CD14-positive monocyte (primary cell): ENCODE measurements around the gene AGO3. TPM values are rescaled to one million over a fixed set of nuclear protein-coding genes. Genes with fewer than 3 reads are reported as not detected.
A peak's percentile ranks its signal among the peaks of the same experiment; 100 is the strongest.

Experiments
- DNase-seq, 3 donors: peaks; one replicate each; pipeline ENCODE4 v3.0.0-alpha.2; 2011 to 2022
- H2AFZ ChIP-seq: 2 replicates; pipeline ENCODE4 v1.6.0; 2012; ENCODE audit warnings: mild to moderate bottlenecking, low read depth, low read length, inconsistent platforms; ENCODE audit not compliant: insufficient read depth, poor library complexity, severe bottlenecking
- H3K27ac ChIP-seq, 2 donors: 1 replicate in 1 of 2; 2 replicates in 1 of 2; pipeline ENCODE4 v1.5.1; 2012 to 2013; ENCODE audit warnings: low read length in 2 of 2, control low read depth in 1 of 2, inconsistent platforms in 1 of 2, low read depth in 1 of 2, mild to moderate bottlenecking in 1 of 2
- H3K27me3 ChIP-seq, 2 donors: one replicate each; pipeline versions ENCODE4 v1.6.0 to v1.6.1; 2011 to 2013; ENCODE audit warnings: low read length in 2 of 2; ENCODE audit not compliant: control insufficient read depth in 2 of 2, insufficient read depth in 2 of 2
- H3K36me3 ChIP-seq, 2 donors: replicated peaks in 1 of 2; 1 replicate in 1 of 2; 2 replicates in 1 of 2; pipeline versions ENCODE4 v1.5.1 to v1.6.1; 2012 to 2013; ENCODE audit warnings: low read length in 2 of 2, control low read depth in 1 of 2, inconsistent platforms in 1 of 2, mild to moderate bottlenecking in 1 of 2; ENCODE audit not compliant: insufficient read depth in 2 of 2, control insufficient read depth in 1 of 2
- H3K4me1 ChIP-seq, 2 donors: 1 replicate in 1 of 2; 2 replicates in 1 of 2; pipeline versions ENCODE4 v1.5.1 to v1.6.1; 2012 to 2013; ENCODE audit warnings: low read length in 2 of 2, control low read depth in 1 of 2, inconsistent platforms in 1 of 2, mild to moderate bottlenecking in 1 of 2, moderate library complexity in 1 of 2; ENCODE audit not compliant: insufficient read depth in 2 of 2, control insufficient read depth in 1 of 2
- H3K4me2 ChIP-seq: replicated peaks from 2 replicates; pipeline ENCODE3; 2012; ENCODE audit warnings: low read length, moderate library complexity, mild to moderate bottlenecking; ENCODE audit not compliant: poor library complexity, severe bottlenecking; ENCODE audit errors: extremely low read depth
- H3K4me3 ChIP-seq, 3 experiments: fragments of 200-600 bp in 1 of 3; sonication (generic) in 1 of 3; replicated peaks in 1 of 3; 1 replicate in 2 of 3; 2 replicates in 1 of 3; pipeline ENCODE4 v1.5.1; 2011 to 2013; ENCODE audit warnings: low read length in 3 of 3, mild to moderate bottlenecking in 3 of 3, control low read depth in 2 of 3, low read depth in 2 of 3, inconsistent platforms in 1 of 3, moderate library complexity in 1 of 3
- H3K79me2 ChIP-seq: 2 replicates; pipeline ENCODE4 v1.6.0; 2012; ENCODE audit warnings: mild to moderate bottlenecking, control low read depth, inconsistent platforms, low read length, moderate library complexity; ENCODE audit not compliant: insufficient read depth
- H3K9ac ChIP-seq: 2 replicates; pipeline ENCODE4 v1.6.0; 2017; ENCODE audit warnings: low read length, mild to moderate bottlenecking; ENCODE audit not compliant: insufficient read depth, poor library complexity, severe bottlenecking
- H3K9me3 ChIP-seq, 2 donors: replicated peaks in 1 of 2; 1 replicate in 1 of 2; 2 replicates in 1 of 2; pipeline versions ENCODE4 v1.5.1 to v1.6.1; 2012 to 2013; ENCODE audit warnings: low read length in 2 of 2, control low read depth in 1 of 2; ENCODE audit not compliant: control insufficient read depth in 1 of 2, insufficient read depth in 1 of 2
- H4K20me1 ChIP-seq: 2 replicates; pipeline ENCODE4 v1.6.0; 2012; ENCODE audit warnings: mild to moderate bottlenecking, low read length, control low read depth, moderate library complexity; ENCODE audit not compliant: insufficient read depth
- H3K27ac Mint-ChIP-seq, 7 donors: one replicate each; pipeline ENCODE4 v1.8.0; 2020; ENCODE audit warnings: mild to moderate bottlenecking in 7 of 7, mixed read lengths in 7 of 7, moderate library complexity in 6 of 7, inconsistent platforms in 2 of 7
- H3K27me3 Mint-ChIP-seq, 3 donors: one replicate each; pipeline ENCODE4 v1.8.0; 2021 to 2022; ENCODE audit warnings: low read depth in 3 of 3, mild to moderate bottlenecking in 3 of 3, mixed read lengths in 3 of 3, moderate library complexity in 3 of 3, inconsistent platforms in 1 of 3
- H3K36me3 Mint-ChIP-seq, 2 donors: one replicate each; pipeline ENCODE4 v1.8.0; 2020; ENCODE audit warnings: mixed read lengths in 2 of 2, inconsistent platforms in 1 of 2, mild to moderate bottlenecking in 1 of 2
- H3K4me1 Mint-ChIP-seq: one replicate; pipeline ENCODE4 v1.8.0; 2020; ENCODE audit warnings: mild to moderate bottlenecking, mixed read lengths
- H3K4me3 Mint-ChIP-seq, 2 donors: one replicate each; pipeline ENCODE4 v1.8.0; 2020; ENCODE audit warnings: mild to moderate bottlenecking in 2 of 2, mixed read lengths in 2 of 2, moderate library complexity in 1 of 2
- H3K9me3 Mint-ChIP-seq, 7 donors: one replicate each; pipeline ENCODE4 v1.8.0; 2020 to 2022; ENCODE audit warnings: mixed read lengths in 7 of 7, mild to moderate bottlenecking in 6 of 7, moderate library complexity in 6 of 7, inconsistent platforms in 2 of 7
- WGBS: methylation state at CpG from one replicate; pipeline ENCODE4 v1.1.5; 2013; ENCODE audit warnings: missing lambda C conversion rate; ENCODE audit not compliant: insufficient coverage; 5-methylcytosine and 5-hydroxymethylcytosine counted together
- intact Hi-C, 2 donors: fragments of 100-400 bp; cut with micrococcal nuclease; formaldehyde crosslinking; loops; one replicate each; pipeline versions ENCODE4 v1.15.0 to v1.15.1; 2023
- polyA plus RNA-seq, 3 donors: library from polyadenylated mRNA; depleted of rRNA in 1 of 3; unstranded in 2 of 3; stranded (reverse) in 1 of 3; fragments of 300-500 nt in 2 of 3; fragments of >200 nt in 1 of 3; fragmentation: Illumina TruSeq in 2 of 3; gene quantifications; 1 replicate in 2 of 3; 2 replicates in 1 of 3; pipeline ENCODE4 v1.2.3, GENCODE V29; 2012 to 2021
- TF ChIP-seq, protein P1 (sequence below): fragments of 200-600 bp; IDR thresholded peaks from one replicate; pipeline ENCODE4 v1.8.0; 2022; ENCODE audit warnings: antibody characterized with exemption, mild to moderate bottlenecking

The AGO3 gene
- polyA plus RNA-seq, 3 donors = 6.3 to 9.0 (median 8.3) TPM

- intact Hi-C loops = no loop called here
- 94% methylated on average over 4 of the region's 12 CpGs for WGBS
Measured at GRCh38 chr1:36086529-36087232, 155.8 kb downstream of the AGO3 start.

GRCh38 chr1:36087233-36088123 is 156.6 kb downstream of the AGO3 start:
- no peak overlapping the region for H3K27ac Mint-ChIP-seq
- peaks cover 14 to 17% of the 10 kb centered on the region in 2 donors for H3K36me3 Mint-ChIP-seq
- H3K27ac ChIP-seq = no peak overlapping the region
- H3K9ac ChIP-seq = no peak overlapping the region
- H3K79me2 ChIP-seq = peaks cover 38% of the 10 kb centered on the region
- intact Hi-C loops = no loop called here
- H3K4me3 ChIP-seq = no peak overlapping the region
- WGBS = 95% methylated on average over 31 of the region's 31 CpGs
- H3K4me1 Mint-ChIP-seq = peaks cover 22% of the 10 kb centered on the region
- no peak for DNase-seq
- TF ChIP-seq, protein P1, sequence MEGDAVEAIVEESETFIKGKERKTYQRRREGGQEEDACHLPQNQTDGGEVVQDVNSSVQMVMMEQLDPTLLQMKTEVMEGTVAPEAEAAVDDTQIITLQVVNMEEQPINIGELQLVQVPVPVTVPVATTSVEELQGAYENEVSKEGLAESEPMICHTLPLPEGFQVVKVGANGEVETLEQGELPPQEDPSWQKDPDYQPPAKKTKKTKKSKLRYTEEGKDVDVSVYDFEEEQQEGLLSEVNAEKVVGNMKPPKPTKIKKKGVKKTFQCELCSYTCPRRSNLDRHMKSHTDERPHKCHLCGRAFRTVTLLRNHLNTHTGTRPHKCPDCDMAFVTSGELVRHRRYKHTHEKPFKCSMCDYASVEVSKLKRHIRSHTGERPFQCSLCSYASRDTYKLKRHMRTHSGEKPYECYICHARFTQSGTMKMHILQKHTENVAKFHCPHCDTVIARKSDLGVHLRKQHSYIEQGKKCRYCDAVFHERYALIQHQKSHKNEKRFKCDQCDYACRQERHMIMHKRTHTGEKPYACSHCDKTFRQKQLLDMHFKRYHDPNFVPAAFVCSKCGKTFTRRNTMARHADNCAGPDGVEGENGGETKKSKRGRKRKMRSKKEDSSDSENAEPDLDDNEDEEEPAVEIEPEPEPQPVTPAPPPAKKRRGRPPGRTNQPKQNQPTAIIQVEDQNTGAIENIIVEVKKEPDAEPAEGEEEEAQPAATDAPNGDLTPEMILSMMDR = no peak
- H4K20me1 ChIP-seq = peaks cover 21% of the 10 kb centered on the region
- no peak overlapping the region for H3K4me3 Mint-ChIP-seq
- H3K27me3 Mint-ChIP-seq = peaks cover 17 to 27% (median 20%) of the 10 kb centered on the region in 3 donors
- no peaks in the 10 kb centered on the region for H3K9me3 ChIP-seq
- H3K9me3 Mint-ChIP-seq = peaks cover 0 to 3% (median 0%) of the 10 kb centered on the region in 7 donors
- H2AFZ ChIP-seq = peak overlapping the region; percentile 100
- no peak overlapping the region for H3K4me2 ChIP-seq
- H3K27me3 ChIP-seq = peaks cover 0 to 21% of the 10 kb centered on the region in 2 donors
- H3K36me3 ChIP-seq = peaks cover 16 to 17% of the 10 kb centered on the region in 2 donors
- peaks cover 33 to 34% of the 10 kb centered on the region in 2 donors for H3K4me1 ChIP-seq

More at GRCh38 chr1:36086529-36087232, 155.8 kb downstream of the AGO3 start:
- peaks cover 0 to 3% (median 0%) of the 10 kb centered on the region in 7 donors for H3K9me3 Mint-ChIP-seq
- no peak overlapping the region for H3K4me3 Mint-ChIP-seq
- Histone ChIP-seq H2AFZ (peak overlapping the region; percentile 17), H3K9ac (no peak overlapping the region), H3K4me1 (peaks cover 33 to 34% of the 10 kb centered on the region in 2 donors), H3K4me3 (no peak overlapping the region), H3K27me3 (peaks cover 0 to 21% of the 10 kb centered on the region in 2 donors), H3K4me2 (no peak overlapping the region), H3K9me3 (no peaks in the 10 kb centered on the region), H4K20me1 (peaks cover 14% of the 10 kb centered on the region), H3K79me2 (peaks cover 30% of the 10 kb centered on the region), H3K36me3 (peaks cover 8 to 9% of the 10 kb centered on the region in 2 donors), H3K27ac (no peak overlapping the region)
- DNase-seq = no peak
- TF ChIP-seq, protein P1 = no peak
- peaks cover 6 to 9% of the 10 kb centered on the region in 2 donors for H3K36me3 Mint-ChIP-seq
- H3K27me3 Mint-ChIP-seq = peaks cover 19 to 27% (median 25%) of the 10 kb centered on the region in 3 donors
- H3K4me1 Mint-ChIP-seq = peaks cover 22% of the 10 kb centered on the region
- H3K27ac Mint-ChIP-seq = no peak overlapping the region
